Psoas muscle (tissue), 8 donors: Measurements from ENCODE around the gene ADAMTSL3. TPM values are rescaled to one million over a fixed set of nuclear protein-coding genes. Genes with fewer than 3 reads are reported as not detected.

Source experiments
- ATAC-seq, 4 donors: fragments of 200-7000 bp; cut with Tn5 transposase; one replicate each; pipeline ENCODE4 v1.9.1; 2020; ENCODE audit warnings: moderate library complexity in 3 of 4, mild to moderate bottlenecking in 2 of 4
- DNase-seq, 2 donors: peaks; one replicate each; pipeline ENCODE4 v3.0.0-alpha.2; 2020
- H3K27ac ChIP-seq: fragments of 200-600 bp; one replicate; pipeline ENCODE4 v1.8.0; 2022
- H3K27me3 ChIP-seq, 3 donors: fragments of 200-600 bp in 1 of 3; one replicate each; pipeline versions ENCODE4 v1.6.1 to v1.8.0; 2013 to 2022; ENCODE audit warnings: low read length in 2 of 3, mild to moderate bottlenecking in 2 of 3, moderate library complexity in 1 of 3; ENCODE audit not compliant: insufficient read depth in 3 of 3
- H3K36me3 ChIP-seq, 2 donors: fragments of 200-600 bp in 1 of 2; one replicate each; pipeline versions ENCODE4 v1.6.1 to v1.8.0; 2013 to 2022; ENCODE audit warnings: low read depth in 1 of 2, mild to moderate bottlenecking in 1 of 2, moderate library complexity in 1 of 2; ENCODE audit not compliant: insufficient read depth in 1 of 2
- H3K4me1 ChIP-seq: fragments of 200-600 bp; one replicate; pipeline ENCODE4 v1.8.0; 2022
- H3K4me3 ChIP-seq: fragments of 200-600 bp; one replicate; pipeline ENCODE4 v1.8.0; 2022; ENCODE audit warnings: mild to moderate bottlenecking
- H3K9me3 ChIP-seq: fragments of 200-600 bp; one replicate; pipeline ENCODE4 v1.8.0; 2022
- WGBS, 3 donors: extraction: QIAGEN DNeasy Blood & Tissue Kit; methylation state at CpG; one replicate each; pipeline versions ENCODE4 v1.1.6 to v1.1.7; 2013; 5-methylcytosine and 5-hydroxymethylcytosine counted together
- intact Hi-C, 2 donors: fragments of 100-400 bp; cut with DNase I; formaldehyde crosslinking; loops; one replicate each; pipeline versions ENCODE4 v1.11.0 to v1.14.2; 2022
- polyA plus RNA-seq, 3 donors: library from polyadenylated mRNA; stranded (reverse); fragments of 200-250 nt; gene quantifications; one replicate each; pipeline ENCODE4 v1.2.3, GENCODE V29; 2013
- total RNA-seq, 4 donors: library from RNA; stranded (reverse); fragmentation: NEBNext Ultra II Directional in 2 of 4; extraction: Animal tissue kit (Norgen Biotek cat#: 25700) in 2 of 4; gene quantifications; one replicate each; pipeline versions ENCODE4 v1.2.1 to v1.2.4, GENCODE V29; 2021 to 2023
- TF ChIP-seq, protein P1 (sequence below): fragments of 200-600 bp; IDR thresholded peaks from one replicate; pipeline ENCODE4 v1.8.0; 2022; ENCODE audit warnings: antibody characterized with exemption
- donor health status: healthy with polysubstance abuse.
- donor health status: DM: no; HTN: no; CAD: no; lungs with moderate emphysema.
- donor health status: Bipolar disorder and iron deficiency.
- donor health status: healthy.
- donor health status: DM: yes; HTN: yes; CAD: no.
- donor health status: DM: no; HTN: no; CAD: no.
- donor health status: DM: no; HTN: no; CAD: no.
- donor health status: DM: yes; HTN: yes; CAD: no.

ADAMTSL3 gene
- total and polyA plus RNA-seq, 7 donors: 0.35 to 12.8 (median 2.1) TPM

DNA sequence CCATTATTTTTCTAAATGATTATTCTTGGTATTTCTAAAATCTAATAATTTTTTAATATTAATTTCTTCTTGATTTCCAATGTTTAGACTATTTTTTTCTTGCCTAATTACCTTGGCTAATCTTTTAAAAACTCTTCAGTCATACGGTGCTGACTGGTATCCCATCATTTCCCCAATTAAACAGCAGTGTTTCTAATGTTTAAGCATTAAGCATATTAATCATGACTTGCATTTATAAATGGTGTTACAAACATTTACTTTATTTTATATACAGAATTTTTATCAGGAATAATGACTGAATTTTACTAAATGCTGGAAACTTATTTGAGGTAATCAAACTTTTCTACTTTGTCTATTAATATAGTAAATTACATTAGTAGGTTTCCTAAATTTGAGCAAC lies 199.3 kb downstream of the ADAMTSL3 start:
- DNase-seq (no peak), ATAC-seq (no peak)
- Histone ChIP-seq H3K4me1 (no peaks in the 10 kb centered on the region), H3K4me3 (no peak overlapping the region), H3K27ac (no peak overlapping the region), H3K27me3 (no peaks in the 10 kb centered on the region), H3K9me3 (no peaks in the 10 kb centered on the region), H3K36me3 (no peaks in the 10 kb centered on the region)
- intact Hi-C loops: no loop called here
- 83 to 92% (median 84%) methylated on average over 1 of the region's 1 CpG for WGBS, 3 donors
- TF ChIP-seq, protein P1, sequence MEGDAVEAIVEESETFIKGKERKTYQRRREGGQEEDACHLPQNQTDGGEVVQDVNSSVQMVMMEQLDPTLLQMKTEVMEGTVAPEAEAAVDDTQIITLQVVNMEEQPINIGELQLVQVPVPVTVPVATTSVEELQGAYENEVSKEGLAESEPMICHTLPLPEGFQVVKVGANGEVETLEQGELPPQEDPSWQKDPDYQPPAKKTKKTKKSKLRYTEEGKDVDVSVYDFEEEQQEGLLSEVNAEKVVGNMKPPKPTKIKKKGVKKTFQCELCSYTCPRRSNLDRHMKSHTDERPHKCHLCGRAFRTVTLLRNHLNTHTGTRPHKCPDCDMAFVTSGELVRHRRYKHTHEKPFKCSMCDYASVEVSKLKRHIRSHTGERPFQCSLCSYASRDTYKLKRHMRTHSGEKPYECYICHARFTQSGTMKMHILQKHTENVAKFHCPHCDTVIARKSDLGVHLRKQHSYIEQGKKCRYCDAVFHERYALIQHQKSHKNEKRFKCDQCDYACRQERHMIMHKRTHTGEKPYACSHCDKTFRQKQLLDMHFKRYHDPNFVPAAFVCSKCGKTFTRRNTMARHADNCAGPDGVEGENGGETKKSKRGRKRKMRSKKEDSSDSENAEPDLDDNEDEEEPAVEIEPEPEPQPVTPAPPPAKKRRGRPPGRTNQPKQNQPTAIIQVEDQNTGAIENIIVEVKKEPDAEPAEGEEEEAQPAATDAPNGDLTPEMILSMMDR: no peak

DNA sequence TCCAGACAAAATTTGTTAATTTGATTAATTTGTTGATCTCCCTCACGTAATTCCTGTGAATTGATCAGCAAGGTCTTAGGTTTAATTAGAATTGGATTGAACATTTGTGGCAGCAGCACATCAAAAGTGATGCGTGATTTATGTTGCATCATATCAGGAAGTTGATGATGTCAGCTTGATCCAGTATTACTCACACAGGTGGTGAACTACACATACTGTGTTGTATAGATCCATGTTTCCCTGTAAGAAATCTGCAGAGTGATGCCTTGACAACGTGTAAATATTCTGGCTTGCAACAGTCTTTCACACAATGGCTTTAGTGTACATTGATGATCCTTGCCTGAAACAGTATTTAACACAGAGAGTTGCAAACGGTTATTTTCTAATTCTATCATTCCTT lies 200.4 kb downstream of the ADAMTSL3 start:
- H3K4me3 ChIP-seq: no peak overlapping the region
- WGBS, 3 donors: 50 to 63% (median 59%) methylated on average over 4 of the region's 4 CpGs
- DNase-seq: no peak
- H3K9me3 ChIP-seq: no peaks in the 10 kb centered on the region
- H3K36me3 ChIP-seq: no peaks in the 10 kb centered on the region
- TF ChIP-seq, protein P1: no peak
- no peak for ATAC-seq
- no peaks in the 10 kb centered on the region for H3K27me3 ChIP-seq
- intact Hi-C loops: no loop called here
- no peaks in the 10 kb centered on the region for H3K4me1 ChIP-seq
- no peak overlapping the region for H3K27ac ChIP-seq

DNA sequence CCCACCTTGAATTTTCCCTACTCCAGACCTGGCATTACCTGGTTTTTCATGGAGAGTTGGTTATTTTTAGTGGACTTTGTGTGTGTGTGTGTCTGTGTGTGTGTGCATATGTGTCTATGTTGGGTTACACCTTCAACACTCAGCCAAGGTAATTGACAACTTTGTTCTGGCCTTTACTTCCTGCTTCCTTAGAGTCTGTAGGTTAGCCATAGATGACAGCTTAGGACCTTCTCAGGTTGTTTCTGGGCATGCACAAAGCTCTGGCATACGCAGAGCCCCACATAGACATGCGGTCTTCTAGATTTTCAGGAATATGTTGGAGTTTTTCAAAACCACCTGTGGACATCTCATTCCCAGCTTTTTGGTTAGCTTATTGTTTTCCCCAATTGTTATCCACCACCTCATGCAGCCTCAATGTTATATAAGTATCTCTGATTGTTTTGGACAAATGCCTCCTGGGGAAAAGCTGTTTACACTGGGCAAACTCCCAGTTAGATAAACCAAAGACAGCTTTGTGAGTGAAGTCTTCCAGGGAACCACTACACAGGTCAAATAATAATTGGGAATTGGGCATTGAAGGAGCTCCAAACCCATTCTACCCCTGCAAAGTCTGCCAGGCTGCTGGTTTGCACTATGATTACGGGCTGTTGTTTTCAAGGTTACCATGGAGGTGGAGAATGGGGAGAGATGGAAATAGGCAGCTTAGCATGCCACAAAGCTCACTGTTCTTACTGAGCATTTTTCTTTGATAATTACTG lies 201.2 kb downstream of the ADAMTSL3 start:
- intact Hi-C loops: no loop called here

DNA sequence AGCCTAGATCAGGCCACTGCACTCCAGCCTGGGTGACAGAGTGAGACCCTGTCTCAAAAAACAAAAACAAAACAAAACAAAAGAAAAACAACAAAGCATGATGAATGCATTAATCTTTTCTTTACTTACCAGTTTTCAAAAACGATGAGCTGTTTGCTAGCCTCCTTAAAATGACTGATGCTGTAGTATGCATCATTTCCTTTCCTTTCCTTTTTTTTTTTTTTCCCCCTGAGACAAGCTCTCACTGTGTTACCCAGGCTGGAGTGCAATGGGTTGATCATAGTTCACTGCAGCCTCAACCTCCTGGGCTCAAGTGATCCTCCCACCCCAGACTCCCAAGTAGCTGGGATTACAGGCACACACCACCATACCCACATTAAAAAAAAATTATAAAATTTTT lies 202.0 kb downstream of the ADAMTSL3 start:
- TF ChIP-seq, protein P1: no peak
- ATAC-seq (no peak), DNase-seq (no peak)
- no peaks in the 10 kb centered on the region for H3K36me3 ChIP-seq
- no peaks in the 10 kb centered on the region for H3K9me3 ChIP-seq
- WGBS, 3 donors: 65 to 69% (median 69%) methylated on average over 1 of the region's 1 CpG
- intact Hi-C loops: no loop called here
- no peak overlapping the region for H3K27ac ChIP-seq
- no peaks in the 10 kb centered on the region for H3K4me1 ChIP-seq
- no peak overlapping the region for H3K4me3 ChIP-seq
- no peaks in the 10 kb centered on the region for H3K27me3 ChIP-seq

More for the DNA sequence above, 201.2 kb downstream of the ADAMTSL3 start:
- Histone ChIP-seq H3K4me1 (no peaks in the 10 kb centered on the region), H3K27me3 (no peaks in the 10 kb centered on the region), H3K36me3 (no peaks in the 10 kb centered on the region), H3K27ac (no peak overlapping the region), H3K4me3 (no peak overlapping the region), H3K9me3 (no peaks in the 10 kb centered on the region)
- WGBS, 3 donors: 78 to 83% (median 82%) methylated on average over 3 of the region's 3 CpGs
- ATAC-seq (no peak), DNase-seq (no peak)
- TF ChIP-seq, protein P1: no peak
